ENCODE data around the gene KIF11. TPM values are rescaled to one million over a fixed set of nuclear protein-coding genes. Genes with fewer than 3 reads are reported as not detected.
"Not testable (repeated sequence)": the region's sequence is repeated elsewhere in the genome, so short reads cannot be mapped to it uniquely, and the experiment has no call there.

Gene KIF11
- total RNA-seq, 1 experiment from 2014 or later: 27.3 TPM

- H3K36me3 Mint-ChIP-seq (ENCODE audit: insufficient read depth, unreplicated experiment): peaks cover 12% of the 10 kb centered on the region
- H3K27me3 Mint-ChIP-seq (ENCODE audit: insufficient read depth, unreplicated experiment): no peaks in the 10 kb centered on the region
- H3K4me3 Mint-ChIP-seq (ENCODE audit: unreplicated experiment): peak within 1 kb of the TSS; percentile 76
- BruUV-seq (replicated peaks): no TSS peak
- POLR2A ChIA-PET: interaction anchor here (0.5 to 10.2 kb wide), 17 partner anchors 9 to 776 kb away, joined by 3 to 157 read pairs (median 5); partner anchors contain the start of genes CPEB3, KIF11, MARCHF5 and TNKS2
- CTCF ChIA-PET: interaction anchor here (0.6 to 6.9 kb wide), 26 partner anchors 9 to 285 kb away, joined by 3 to 93 read pairs (median 4); no protein-coding TSS in a partner anchor
- peak within 1 kb of the TSS; percentile 65 for H3K27ac Mint-ChIP-seq (ENCODE audit: low read depth, unreplicated experiment)
- DNase-seq (ENCODE audit: unreplicated experiment): peak; percentile 81
- TF ChIP-seq CTCF (IDR thresholded peaks at IDR 0.05; ENCODE audit: unreplicated experiment): peak; percentile 84
- intact Hi-C loops (cut with micrococcal nuclease): loop anchor here (1.0 kb wide), 1 partner anchor 57 kb away; no protein-coding TSS in a partner anchor
- no peaks in the 10 kb centered on the region for H3K9me3 Mint-ChIP-seq (ENCODE audit: unreplicated experiment)
- peaks cover 25% of the 10 kb centered on the region for H3K4me1 Mint-ChIP-seq (ENCODE audit: insufficient read depth, unreplicated experiment)
Observed at GRCh38 chr10:92573798-92574547, 19.0 kb upstream of the KIF11 start, which contains the start of gene IDE. TSS of gene IDE (minus strand) at chr10:92574093. CDS start at chr10:92574019, 74 bp downstream.

GRCh38 chr10:92574548-92575261, 18.2 kb upstream of the KIF11 start:
- Mint-ChIP-seq H3K27me3 (ENCODE audit: insufficient read depth, unreplicated experiment) (no peaks in the 10 kb centered on the region), H3K27ac (ENCODE audit: low read depth, unreplicated experiment) (peak overlapping the region; percentile 65), H3K36me3 (ENCODE audit: insufficient read depth, unreplicated experiment) (peaks cover 5% of the 10 kb centered on the region), H3K4me1 (ENCODE audit: insufficient read depth, unreplicated experiment) (peaks cover 22% of the 10 kb centered on the region), H3K9me3 (ENCODE audit: unreplicated experiment) (no peaks in the 10 kb centered on the region), H3K4me3 (ENCODE audit: unreplicated experiment) (peak overlapping the region; percentile 76)
- BruUV-seq (replicated peaks): TSS peak; percentile 46
- peak; percentile 33 for TF ChIP-seq CTCF (IDR thresholded peaks at IDR 0.05; ENCODE audit: unreplicated experiment)
- intact Hi-C loops (cut with micrococcal nuclease): loop anchor here (1.0 kb wide), 1 partner anchor 57 kb away; no protein-coding TSS in a partner anchor
- CTCF ChIA-PET: interaction anchor here (0.5 to 6.9 kb wide), 27 partner anchors 8 to 285 kb away, joined by 3 to 93 read pairs (median 4); no protein-coding TSS in a partner anchor
- POLR2A ChIA-PET: interaction anchor here (0.6 to 10.2 kb wide), 19 partner anchors 8 to 777 kb away, joined by 3 to 157 read pairs (median 5); partner anchors contain the start of genes EXOC6, KIF11 and TNKS2
- no peak for DNase-seq (ENCODE audit: unreplicated experiment)

- no peak overlapping the region for H3K27ac Mint-ChIP-seq (ENCODE audit: low read depth, unreplicated experiment)
- H3K9me3 Mint-ChIP-seq (ENCODE audit: unreplicated experiment): no peaks in the 10 kb centered on the region
- H3K4me1 Mint-ChIP-seq (ENCODE audit: insufficient read depth, unreplicated experiment): peaks cover 22% of the 10 kb centered on the region
- TF ChIP-seq CTCF (IDR thresholded peaks at IDR 0.05; ENCODE audit: unreplicated experiment): no peak
- ChIA-PET CTCF (interaction anchor here (0.6 to 6.9 kb wide), 9 partner anchors 10 to 905 kb away, joined by 3 to 93 read pairs (median 6); no protein-coding TSS in a partner anchor), POLR2A (interaction anchor here (1.1 to 10.2 kb wide), 5 partner anchors 9 to 272 kb away, joined by 3 to 157 read pairs (median 5); partner anchors contain the start of genes EXOC6 and KIF11)
- H3K27me3 Mint-ChIP-seq (ENCODE audit: insufficient read depth, unreplicated experiment): no peaks in the 10 kb centered on the region
- intact Hi-C loops (cut with micrococcal nuclease): no loop called here
- peak; percentile 81 for DNase-seq (ENCODE audit: unreplicated experiment)
- no TSS peak for BruUV-seq (replicated peaks)
- no peak overlapping the region for H3K4me3 Mint-ChIP-seq (ENCODE audit: unreplicated experiment)
- H3K36me3 Mint-ChIP-seq (ENCODE audit: insufficient read depth, unreplicated experiment): no peaks in the 10 kb centered on the region
Observed at GRCh38 chr10:92575961-92576360, 17.0 kb upstream of the KIF11 start.

GRCh38 chr10:92582347-92582746, 10.6 kb upstream of the KIF11 start:
- ChIA-PET CTCF (interaction anchor here (0.6 to 3.2 kb wide), 3 partner anchors 8 to 509 kb away, joined by 3 to 12 read pairs (median 4); partner anchors contain the start of gene IDE), POLR2A (interaction anchor here (1.1 to 2.0 kb wide), 4 partner anchors 9 to 56 kb away, joined by 3 to 19 read pairs (median 6); no protein-coding TSS in a partner anchor)
- H3K4me1 Mint-ChIP-seq (ENCODE audit: insufficient read depth, unreplicated experiment); H3K9me3 Mint-ChIP-seq (ENCODE audit: unreplicated experiment); BruUV-seq (replicated peaks); H3K4me3 Mint-ChIP-seq (ENCODE audit: unreplicated experiment); intact Hi-C loops (cut with micrococcal nuclease); H3K36me3 Mint-ChIP-seq (ENCODE audit: insufficient read depth, unreplicated experiment); H3K27me3 Mint-ChIP-seq (ENCODE audit: insufficient read depth, unreplicated experiment); H3K27ac Mint-ChIP-seq (ENCODE audit: low read depth, unreplicated experiment): not testable (repeated sequence)
- peak; percentile 37 for DNase-seq (ENCODE audit: unreplicated experiment)
